Sigmoid colon (tissue), 7 donors: ENCODE data around the gene CACNA1F. TPM values are rescaled to one million over a fixed set of nuclear protein-coding genes. Genes with fewer than 3 reads are reported as not detected.

Experiments
- DNase-seq: peaks from one replicate; pipeline ENCODE4 v3.0.0-alpha.2; 2019
- H3K27ac ChIP-seq, 4 donors: fragments of 200-600 bp; sonication (generic); one replicate each; pipeline ENCODE4 v1.5.1; 2016 to 2019; ENCODE audit warnings: mild to moderate bottlenecking in 1 of 4
- H3K27me3 ChIP-seq, 3 donors: fragments of 200-600 bp; sonication (generic); one replicate each; pipeline ENCODE4 v1.5.1; 2019; ENCODE audit warnings: mild to moderate bottlenecking in 1 of 3
- H3K36me3 ChIP-seq, 4 donors: fragments of 200-600 bp; sonication (generic); one replicate each; pipeline ENCODE4 v1.5.1; 2016 to 2019
- H3K4me1 ChIP-seq, 4 donors: fragments of 200-600 bp; sonication (generic); one replicate each; pipeline ENCODE4 v1.5.1; 2017 to 2019
- H3K4me3 ChIP-seq, 4 donors: fragments of 200-600 bp; sonication (generic); one replicate each; pipeline ENCODE4 v1.5.1; 2017 to 2019; ENCODE audit warnings: mild to moderate bottlenecking in 2 of 4, moderate library complexity in 1 of 4
- H3K9me3 ChIP-seq, 4 donors: fragments of 200-600 bp in 3 of 4; sonication (generic) in 3 of 4; one replicate each; pipeline versions ENCODE4 v1.5.1 to v1.6.1; 2013 to 2019
- CTCF ChIP-seq, 4 experiments: fragments of 450-650 bp in 3 of 4; fragments of 200-600 bp in 1 of 4; IDR thresholded peaks; one replicate each; pipeline ENCODE4 v1.5.1; 2016 to 2019; ENCODE audit warnings: antibody characterized with exemption in 4 of 4, mild to moderate bottlenecking in 3 of 4, moderate library complexity in 2 of 4
- EP300 ChIP-seq, 4 donors: sonication (generic); formaldehyde crosslinking; IDR thresholded peaks; one replicate each; pipeline ENCODE4 v1.6.1; 2017; ENCODE audit warnings: antibody characterized with exemption in 4 of 4
- POLR2A ChIP-seq, 2 donors: fragments of 450-650 bp; IDR thresholded peaks; one replicate each; pipeline ENCODE4 v1.6.1; 2016; ENCODE audit warnings: antibody characterized with exemption in 2 of 2, mild to moderate bottlenecking in 2 of 2, moderate library complexity in 2 of 2
- POLR2AphosphoS5 ChIP-seq, 4 donors: sonication (generic); formaldehyde crosslinking; IDR thresholded peaks; one replicate each; pipeline ENCODE4 v1.6.1; 2017; ENCODE audit warnings: antibody characterized with exemption in 4 of 4
- WGBS, 2 donors: extraction: QIAGEN DNeasy Blood & Tissue Kit; methylation state at CpG; one replicate each; pipeline ENCODE4 v1.1.7; 2013; 5-methylcytosine and 5-hydroxymethylcytosine counted together
- intact Hi-C: fragments of 100-400 bp; cut with DNase I; formaldehyde crosslinking; loops from one replicate; pipeline ENCODE4 v1.15.1; 2023
- polyA plus RNA-seq, 3 donors: library from polyadenylated mRNA; stranded (reverse); fragments of 200-250 nt; gene quantifications; one replicate each; pipeline ENCODE4 v1.2.3, GENCODE V29; 2013
- total RNA-seq, 4 donors: library from RNA; depleted of rRNA; stranded (reverse); fragments of >200 nt; gene quantifications; one replicate each; pipeline ENCODE4 v1.1.0, GENCODE V29; 2016
- donor health status: healthy with polysubstance abuse.
- donor health status: Bipolar disorder and iron deficiency.
- donor health status: healthy.

The CACNA1F gene
- total and polyA plus RNA-seq, 7 donors: under 0.01 to 0.70 (median 0.15) TPM; not detected in 3

DNA sequence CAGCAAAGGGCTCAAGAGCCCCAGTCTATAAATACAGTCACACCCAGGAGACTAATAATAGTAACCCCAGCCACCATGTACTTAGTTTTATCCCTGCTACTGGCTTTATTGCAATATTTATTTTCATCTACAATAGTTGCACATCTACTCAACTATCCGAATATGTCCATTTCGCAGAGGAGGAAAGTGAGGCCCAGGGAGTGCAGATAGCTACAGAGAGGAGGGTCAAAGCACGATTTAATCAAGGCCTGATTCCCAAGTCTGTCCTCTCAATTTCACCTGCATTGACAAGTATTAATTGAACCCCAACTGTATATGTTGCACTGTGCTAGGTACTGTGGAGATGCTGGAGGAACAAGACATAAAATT is 65.4 kb downstream of the CACNA1F start:
- WGBS, 2 donors: 68 to 70% methylated on average over 3 of the region's 3 CpGs
- Histone ChIP-seq H3K4me1 (peaks cover 0 to 17% (median 13%) of the 10 kb centered on the region in 4 donors), H3K27me3 (no peaks in the 10 kb centered on the region), H3K4me3 (peak overlapping the region; percentile 22 to 48 (median 44)), H3K9me3 (no peaks in the 10 kb centered on the region), H3K36me3 (no peaks in the 10 kb centered on the region), H3K27ac (peak overlapping the region; percentile 89 to 92 (median 91))
- DNase-seq: no peak
- TF ChIP-seq POLR2AphosphoS5 (IDR thresholded peaks at IDR 0.05): no peak
- TF ChIP-seq CTCF (IDR thresholded peaks at IDR 0.05): no peak
- no peak for TF ChIP-seq EP300 (IDR thresholded peaks at IDR 0.05)
- TF ChIP-seq POLR2A (IDR thresholded peaks at IDR 0.05): no peak
- intact Hi-C loops: loop anchor here (10.0 kb wide), 1 partner anchor 123 kb away; the partner anchor contains the start of gene TFE3

DNA sequence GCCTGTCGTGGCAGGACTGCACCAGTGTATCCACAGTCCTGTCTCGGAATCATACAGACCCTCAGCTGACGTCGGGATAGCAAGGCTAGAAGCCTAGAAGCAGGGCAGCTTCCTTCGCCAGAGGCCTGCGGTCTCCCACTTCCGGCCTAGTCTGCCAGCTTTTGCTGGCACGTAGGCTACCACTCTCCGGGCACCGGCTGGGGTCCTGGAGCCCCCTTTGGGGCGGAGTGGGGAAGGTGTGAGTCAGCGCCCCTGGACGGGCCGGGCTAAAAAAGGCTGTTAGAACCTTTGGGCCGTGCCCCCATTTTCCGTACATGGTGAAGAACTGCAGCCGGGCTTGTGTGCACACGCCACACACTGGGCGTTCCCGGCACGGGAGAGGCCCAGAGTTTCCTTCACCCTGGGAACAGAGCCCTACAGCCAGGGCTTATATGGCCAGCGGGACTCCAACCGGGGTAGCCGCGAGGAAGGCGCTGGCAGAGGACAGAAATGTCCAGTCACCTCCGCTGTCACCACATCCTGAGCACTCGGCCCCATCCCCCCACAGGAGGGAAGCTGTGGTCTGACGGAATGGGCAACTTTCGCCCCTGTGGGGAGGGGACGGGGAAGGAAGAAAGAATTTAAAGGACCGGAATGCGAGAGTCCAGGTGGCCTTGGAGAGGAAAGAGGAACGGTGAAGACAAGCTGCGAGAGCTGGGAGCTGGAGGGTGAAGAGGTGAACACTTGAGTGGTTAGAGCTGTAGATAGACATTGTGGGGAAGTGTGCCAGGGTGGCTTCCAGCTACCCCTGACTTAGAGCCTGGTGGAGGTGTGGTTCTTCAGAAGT is 66.0 kb downstream of the CACNA1F start:
- intact Hi-C loops: loop anchor here (10.0 kb wide), 1 partner anchor 122 kb away; the partner anchor contains the start of gene TFE3
- Histone ChIP-seq H3K4me3 (peak overlapping the region; percentile 22 to 48 (median 44)), H3K9me3 (no peaks in the 10 kb centered on the region), H3K36me3 (no peaks in the 10 kb centered on the region), H3K27me3 (no peaks in the 10 kb centered on the region), H3K4me1 (peaks cover 0 to 17% (median 13%) of the 10 kb centered on the region in 4 donors), H3K27ac (peak overlapping the region; percentile 89 to 92 (median 91))
- TF ChIP-seq POLR2A (IDR thresholded peaks at IDR 0.05): peak; percentile 63 to 79
- peak; percentile 84 to 86 (median 85) for TF ChIP-seq POLR2AphosphoS5 (IDR thresholded peaks at IDR 0.05)
- TF ChIP-seq CTCF (IDR thresholded peaks at IDR 0.05): no peak
- WGBS, 2 donors: 2 to 14% methylated on average over 35 of the region's 35 CpGs
- peak; percentile 95 for DNase-seq

GRCh38 chrX:49165901-49166881 is 66.9 kb downstream of the CACNA1F start:
- H3K27me3 ChIP-seq: no peaks in the 10 kb centered on the region
- H3K4me1 ChIP-seq: peaks cover 0 to 13% (median 13%) of the 10 kb centered on the region in 4 donors
- H3K36me3 ChIP-seq: no peaks in the 10 kb centered on the region
- no peaks in the 10 kb centered on the region for H3K9me3 ChIP-seq
- DNase-seq: peak; percentile 93
- WGBS, 2 donors: 10 to 24% methylated on average over 61 of the region's 61 CpGs
- intact Hi-C loops: loop anchor here (10.0 kb wide), 1 partner anchor 121 kb away; the partner anchor contains the start of gene TFE3
- H3K4me3 ChIP-seq: peak overlapping the region; percentile 21 to 48 (median 44)
- H3K27ac ChIP-seq: peak overlapping the region; percentile 89 to 92 (median 91)
- TF ChIP-seq POLR2AphosphoS5 (IDR thresholded peaks at IDR 0.05): peak in 3 of 4 donors; percentile 30 to 65 (median 49)
- peak in 2 of 4 experiments; percentile 16 to 20 for TF ChIP-seq CTCF (IDR thresholded peaks at IDR 0.05)
- peak in 1 of 2 donors; percentile 10 for TF ChIP-seq POLR2A (IDR thresholded peaks at IDR 0.05)
- no peak for TF ChIP-seq EP300 (IDR thresholded peaks at IDR 0.05)

DNA sequence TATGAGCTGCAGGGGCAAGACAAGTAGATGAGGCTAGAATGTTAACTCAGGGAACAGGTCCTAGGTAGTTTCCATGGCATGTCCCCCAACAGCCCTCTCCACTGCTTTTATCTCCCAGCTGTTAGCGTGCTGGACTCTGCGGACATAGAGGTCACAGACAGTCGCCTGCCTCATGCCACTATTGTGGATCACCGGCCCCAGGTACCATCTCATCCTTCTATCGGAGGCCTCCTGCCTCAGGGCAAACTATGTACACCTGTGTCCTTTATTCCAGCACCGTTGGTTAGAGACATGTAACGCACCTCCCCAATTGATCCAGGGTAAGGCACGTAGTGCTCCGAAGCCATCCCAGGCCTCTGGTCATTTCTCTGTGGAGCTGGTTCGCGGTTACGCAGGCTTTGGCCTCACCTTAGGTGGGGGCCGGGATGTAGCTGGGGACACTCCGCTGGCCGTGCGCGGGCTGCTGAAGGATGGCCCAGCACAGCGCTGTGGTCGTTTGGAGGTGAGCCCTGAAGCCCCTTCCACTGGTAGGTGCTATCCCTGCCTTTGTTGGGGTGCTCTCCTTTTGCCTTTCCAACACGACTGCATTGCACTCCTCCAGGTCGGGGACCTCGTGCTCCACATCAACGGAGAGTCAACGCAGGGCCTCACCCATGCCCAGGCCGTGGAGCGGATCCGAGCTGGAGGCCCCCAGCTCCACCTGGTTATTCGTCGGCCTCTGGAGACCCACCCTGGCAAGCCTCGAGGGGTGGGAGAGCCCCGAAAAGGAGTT is 68.4 kb downstream of the CACNA1F start:
- no peak overlapping the region for H3K4me3 ChIP-seq
- TF ChIP-seq EP300 (IDR thresholded peaks at IDR 0.05): no peak
- no peak for TF ChIP-seq POLR2A (IDR thresholded peaks at IDR 0.05)
- no peak for TF ChIP-seq POLR2AphosphoS5 (IDR thresholded peaks at IDR 0.05)
- no peak for TF ChIP-seq CTCF (IDR thresholded peaks at IDR 0.05)
- H3K27me3 ChIP-seq: no peaks in the 10 kb centered on the region
- WGBS, 2 donors: 87 to 94% methylated on average over 31 of the region's 31 CpGs
- intact Hi-C loops: loop anchor here (10.0 kb wide), 1 partner anchor 120 kb away; the partner anchor contains the start of gene TFE3
- no peaks in the 10 kb centered on the region for H3K36me3 ChIP-seq
- no peak for DNase-seq
- no peaks in the 10 kb centered on the region for H3K9me3 ChIP-seq
- peak overlapping the region; percentile 89 to 92 (median 91) for H3K27ac ChIP-seq
- H3K4me1 ChIP-seq: peaks cover 0 to 13% (median 11%) of the 10 kb centered on the region in 4 donors
